ENCODE data around the gene CAPN14.

GRCh38 chr2:31222071-31222470, 4.8 kb upstream of the CAPN14 start:
- TF ChIP-seq POLR2A (IDR thresholded peaks at IDR 0.05) (no peak), CTCF (IDR thresholded peaks at IDR 0.05) (no peak)
